ENCODE measurements around the gene MTMR11. TPM values are rescaled to one million over a fixed set of nuclear protein-coding genes. Genes with fewer than 3 reads are reported as not detected.

The MTMR11 gene
- total and polyA plus RNA-seq, 2 of the 13 experiments (the other 11 are each of a cell fraction or from before 2014, with no cell fraction given) = 0.49 to 2.8 TPM

GRCh38 chr1:149885339-149886120 lies 51.1 kb downstream of the MTMR11 start (continued):
- TF ChIP-seq ZBTB34 (CRISPR knock-in tag; IDR thresholded peaks at IDR 0.05) = no peak
- peak; percentile 38 for TF ChIP-seq AGO2 (optimal IDR thresholded peaks at IDR 0.05; ENCODE audit: low read depth, low read length)
- no peak for TF ChIP-seq ZNF646 (CRISPR knock-in tag; IDR thresholded peaks at IDR 0.05)
- no peak for TF ChIP-seq STAT5B (CRISPR knock-in tag; IDR thresholded peaks at IDR 0.05)
- no peak for TF ChIP-seq HMG20A (CRISPR knock-in tag; IDR thresholded peaks at IDR 0.05; ENCODE audit: borderline replicate concordance)
- TF ChIP-seq PREB (CRISPR knock-in tag; IDR thresholded peaks at IDR 0.05) = no peak
- TF ChIP-seq ATF2 (CRISPR knock-in tag; IDR thresholded peaks at IDR 0.05) = peak; percentile 31; the same call in 1 of the 2 replicates
- peak; percentile 46; the same call in 1 of the 2 replicates for TF ChIP-seq ZNF607 (CRISPR knock-in tag; IDR thresholded peaks at IDR 0.05; ENCODE audit: borderline replicate concordance)
- 0 out of 2 replicates have a peak, but pooled peaks have one; percentile 53 for TF ChIP-seq ARNT2 (CRISPR knock-in tag; IDR thresholded peaks at IDR 0.05; ENCODE audit: low read depth)
- TF ChIP-seq MTF1 (CRISPR knock-in tag; IDR thresholded peaks at IDR 0.05) = 0 out of 2 replicates have a peak, but pooled peaks have one; percentile 4
- no peak for TF ChIP-seq ZNF530 (CRISPR knock-in tag; IDR thresholded peaks at IDR 0.05; ENCODE audit: low read depth)
- peak; percentile 75; the same call in 1 of the 2 replicates for TF ChIP-seq RBFOX2 (IDR thresholded peaks at IDR 0.05; ENCODE audit: low read depth, low read length)
- no peak for TF ChIP-seq NFE2 (CRISPR knock-in tag; IDR thresholded peaks at IDR 0.05)
- TF ChIP-seq ZFP36 (IDR thresholded peaks at IDR 0.05; ENCODE audit: borderline replicate concordance, low read depth, low read length, partially characterized antibody) = no peak
- TF ChIP-seq ZFAT (CRISPR knock-in tag; conservative IDR thresholded peaks at IDR 0.05) = no peak
- TF ChIP-seq ZNF770 (CRISPR knock-in tag; IDR thresholded peaks at IDR 0.05) = 0 out of 2 replicates have a peak, but pooled peaks have one; percentile 4
